ENCODE measurements around the gene REV3L.
"Not testable (repeated sequence)": the region's sequence is repeated elsewhere in the genome, so short reads cannot be mapped to it uniquely, and the experiment has no call there.

The REV3L gene

GRCh38 chr6:111492499-111492898, 9.5 kb upstream of the REV3L start:
- DNase-seq (ENCODE audit: low spot score), result no peak

DNA sequence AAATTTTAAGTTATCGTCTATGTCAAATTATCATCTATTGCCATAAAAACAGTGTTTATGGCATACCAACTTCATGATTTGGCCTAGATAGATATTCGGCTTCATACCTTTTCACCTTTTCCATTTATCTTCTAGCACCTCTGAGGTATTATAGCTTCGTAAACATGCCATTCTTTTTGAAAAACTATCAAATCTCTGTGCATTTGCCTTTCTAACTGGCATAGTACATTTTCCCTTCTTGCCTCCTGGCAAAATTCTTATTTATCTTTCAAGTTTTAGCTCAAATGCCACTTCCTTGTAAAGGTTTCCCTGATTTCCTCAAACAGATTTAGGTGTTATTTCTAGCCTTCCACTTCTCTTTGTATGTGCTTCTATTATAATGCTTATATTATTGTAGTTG, 7.0 kb upstream of the REV3L start:
- no peak for DNase-seq (ENCODE audit: low spot score)

DNA sequence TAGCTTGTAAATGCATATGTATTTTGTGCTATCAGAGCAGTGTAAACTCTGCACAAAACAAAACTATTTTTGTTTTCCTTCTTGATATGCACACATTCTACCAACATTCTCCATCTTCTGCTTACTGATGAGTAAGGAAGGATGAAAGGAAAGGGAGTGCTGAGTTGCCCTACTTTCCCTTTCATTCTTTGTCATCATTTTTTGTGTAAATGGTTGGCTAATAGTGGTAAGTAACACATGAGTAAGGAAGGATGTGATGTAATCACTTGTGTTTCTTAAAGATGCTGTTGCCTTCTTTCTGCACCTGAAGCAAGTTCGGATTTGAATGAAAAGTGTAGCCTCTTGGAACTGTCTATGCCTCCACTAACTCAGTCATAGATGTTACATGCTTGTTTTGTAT, 4.6 kb upstream of the REV3L start:
- DNase-seq (ENCODE audit: low spot score), result peak; percentile 82

- DNase-seq (ENCODE audit: low spot score), result peak; percentile 22
These were observed 3.9 kb upstream of the REV3L start for GRCh38 chr6:111486921-111487320.

- DNase-seq (ENCODE audit: low spot score), result no peak
These were observed 3.5 kb upstream of the REV3L start for GRCh38 chr6:111486475-111486874.

DNA sequence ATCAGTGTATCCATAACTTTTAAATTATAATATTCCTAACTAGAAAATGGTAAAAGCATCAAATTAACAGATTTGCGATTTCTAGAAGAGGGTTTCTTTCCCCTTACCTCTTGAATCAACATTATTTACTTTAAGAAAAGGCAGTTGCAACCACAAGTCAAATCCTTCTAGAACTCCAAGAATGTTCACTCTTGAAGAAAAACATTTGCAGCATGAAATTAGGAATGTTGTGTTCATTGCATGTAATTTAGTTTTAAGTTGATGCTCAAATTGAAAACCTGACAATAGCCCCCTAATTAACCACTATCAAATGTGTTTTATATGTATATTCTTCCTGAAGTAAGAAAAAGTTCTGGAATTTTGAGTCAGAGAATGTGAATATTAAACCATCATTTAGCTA, 2.3 kb upstream of the REV3L start:
- no peak for DNase-seq (ENCODE audit: low spot score)

- DNase-seq (ENCODE audit: low spot score), result peak; percentile 43
These were observed 1.6 kb upstream of the REV3L start for GRCh38 chr6:111484633-111484930.

- peak; percentile 95 for DNase-seq (ENCODE audit: low spot score)
These were observed 966 bp upstream of the REV3L start for GRCh38 chr6:111483736-111484632.

GRCh38 chr6:111482188-111482958, 645 bp downstream of the REV3L start:
- DNase-seq (ENCODE audit: low spot score), result peak; percentile 54

DNA sequence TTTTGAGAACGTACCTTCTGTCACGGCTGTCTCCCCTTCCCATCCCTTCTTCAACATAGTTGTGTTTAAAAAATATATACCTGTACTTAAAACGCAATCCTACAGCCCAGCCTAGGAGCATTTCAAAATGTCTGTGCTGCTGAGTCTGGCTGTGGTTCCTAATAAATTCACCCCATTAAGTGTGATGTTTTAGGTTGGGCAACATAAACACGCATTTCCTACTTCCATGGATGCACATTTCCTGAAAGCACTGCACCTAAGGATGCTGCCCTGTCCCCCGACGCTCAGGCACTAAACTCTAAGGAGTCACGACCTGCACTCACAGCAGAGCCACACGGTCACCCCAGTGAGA, 1.2 kb downstream of the REV3L start:
- DNase-seq (ENCODE audit: low spot score), result no peak

DNA sequence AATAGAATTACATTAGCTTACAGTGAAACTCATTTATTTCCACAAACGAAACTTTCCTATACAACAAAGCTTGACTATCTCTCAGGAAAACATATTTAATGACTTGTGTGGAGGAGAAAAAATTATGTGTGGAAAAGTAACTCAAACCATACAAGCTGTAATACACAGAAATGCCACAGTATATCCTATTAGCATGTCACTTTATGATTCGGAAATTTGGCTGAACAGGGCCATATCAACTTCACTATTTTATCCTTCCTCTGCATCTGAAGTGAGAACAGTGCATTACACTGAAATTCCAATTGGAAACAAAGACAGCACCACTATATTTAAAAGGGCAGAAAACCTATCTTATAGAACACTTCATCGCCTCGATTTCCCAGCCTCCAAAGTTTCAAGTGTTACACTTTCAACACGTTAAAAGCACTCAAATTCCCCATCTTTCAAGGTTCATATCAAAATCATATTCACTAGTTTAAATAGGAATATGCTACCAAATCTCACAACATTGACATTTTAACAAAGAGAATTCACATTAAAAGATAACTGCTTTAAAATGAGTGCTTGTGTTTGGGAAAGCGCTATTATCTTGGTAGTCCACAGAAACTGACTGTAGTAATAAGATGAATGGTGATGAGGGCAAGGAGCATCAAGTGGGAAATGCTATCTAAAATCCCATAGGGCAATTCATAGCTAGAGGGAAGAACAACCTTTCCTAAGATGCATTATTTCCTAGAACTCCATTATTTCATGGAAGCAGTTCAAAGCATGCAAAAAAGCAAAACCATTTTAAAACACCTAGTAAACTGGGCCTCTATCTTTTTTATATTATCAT, 1.8 kb downstream of the REV3L start:
- DNase-seq (ENCODE audit: low spot score), result no peak

DNA sequence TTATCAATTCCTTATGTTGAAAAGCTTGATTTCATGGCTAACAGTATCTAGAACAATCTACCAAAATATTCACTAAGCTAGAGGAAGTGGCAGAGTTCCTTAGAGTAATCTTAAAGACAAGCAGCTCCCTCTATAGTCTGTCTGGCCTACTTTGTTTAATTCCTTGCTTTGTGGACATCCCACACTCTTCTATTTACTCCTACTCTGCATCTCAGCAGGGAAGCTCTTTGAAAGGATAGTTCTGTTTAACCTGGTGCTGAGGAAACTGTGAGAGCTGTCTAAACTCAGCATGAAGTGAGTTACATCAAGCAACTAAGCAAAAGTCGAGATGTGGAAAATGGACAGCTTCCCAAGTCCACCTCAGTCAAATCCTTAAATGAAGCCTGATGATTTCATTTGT, 4.3 kb downstream of the REV3L start:
- DNase-seq (ENCODE audit: low spot score), result peak; percentile 60

DNA sequence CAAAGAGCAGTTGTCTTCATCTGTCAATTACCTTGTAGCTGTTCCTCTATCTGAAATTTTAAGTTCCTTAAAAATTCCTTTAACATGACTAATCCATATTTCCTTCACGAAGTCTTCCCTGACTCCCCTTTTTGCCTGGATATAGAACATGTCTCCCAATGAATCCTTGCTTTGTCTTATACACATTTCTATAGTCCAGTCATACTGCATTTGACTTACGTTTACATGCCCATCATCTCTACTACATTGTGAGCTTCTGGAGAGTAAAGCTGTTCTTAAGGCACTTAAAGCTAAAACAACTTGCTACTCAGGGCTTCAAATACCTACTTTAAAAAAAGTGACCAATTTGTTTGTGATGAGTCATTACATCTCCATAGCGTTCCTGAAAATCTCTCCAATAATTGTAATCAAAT, 4.9 kb downstream of the REV3L start:
- DNase-seq (ENCODE audit: low spot score), result peak; percentile 76

GRCh38 chr6:111477481-111477938, 5.5 kb downstream of the REV3L start:
- DNase-seq (ENCODE audit: low spot score), result peak; percentile 66

DNA sequence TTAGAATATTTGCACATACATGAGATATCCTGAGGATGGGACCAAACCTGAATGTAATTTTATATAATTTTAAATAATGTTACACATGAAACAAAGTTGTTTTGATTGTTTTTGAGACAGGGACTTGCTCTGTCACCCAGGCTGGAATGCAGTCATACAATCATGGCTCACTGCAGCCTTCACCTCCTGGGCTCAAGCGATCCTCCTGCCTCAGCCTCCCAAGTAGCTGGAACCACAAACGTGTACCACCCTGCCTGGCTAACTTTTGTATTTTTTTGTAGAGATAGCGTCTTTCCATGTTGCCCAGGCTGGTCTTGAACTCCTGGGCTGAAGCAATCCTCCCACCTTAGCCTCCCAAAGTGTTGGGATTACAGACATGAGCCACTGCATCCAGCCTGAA, 7.0 kb downstream of the REV3L start:
- not testable (repeated sequence) for DNase-seq (ENCODE audit: low spot score)

- no peak for DNase-seq (ENCODE audit: low spot score)
These were observed 8.2 kb downstream of the REV3L start for GRCh38 chr6:111474771-111475170.

DNA sequence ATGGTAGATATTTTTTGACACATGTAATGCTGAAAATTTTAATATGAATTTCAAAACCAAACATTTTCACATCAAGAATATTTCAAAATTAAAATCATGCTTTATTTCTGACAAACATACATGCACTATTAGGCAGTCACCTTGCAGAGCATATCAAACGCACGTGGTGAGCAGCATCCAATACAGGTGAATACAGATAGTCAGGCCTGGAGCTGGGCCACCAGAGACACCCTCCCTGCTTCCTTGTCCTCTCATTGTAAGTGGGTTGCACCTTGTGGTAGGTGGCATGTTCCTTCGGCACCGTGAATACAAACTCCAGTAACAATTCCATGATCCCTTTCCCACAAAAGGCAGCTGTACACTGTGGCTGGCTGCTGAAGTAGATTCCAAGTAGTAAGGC, 8.9 kb downstream of the REV3L start:
- no peak for DNase-seq (ENCODE audit: low spot score)

GRCh38 chr6:111472933-111473435, 10.0 kb downstream of the REV3L start:
- no peak for DNase-seq (ENCODE audit: low spot score)

DNA sequence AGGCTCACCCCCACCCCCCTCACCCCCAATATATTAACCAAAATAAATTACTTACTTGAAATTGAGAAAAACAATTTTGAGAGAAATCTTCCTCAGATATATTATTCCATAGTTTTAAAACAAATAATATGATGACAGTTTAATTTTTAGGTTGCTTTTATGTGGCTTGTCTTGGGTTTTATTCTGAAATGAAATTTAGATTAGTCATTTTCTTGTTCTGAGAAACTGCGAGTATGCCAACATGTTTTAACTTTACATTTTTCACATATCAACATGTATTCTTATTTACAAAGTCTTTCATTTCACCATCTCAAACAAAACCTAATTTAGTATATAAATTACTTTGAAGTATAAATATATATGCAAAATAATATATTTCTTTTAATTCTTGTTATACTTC, 11.1 kb downstream of the REV3L start:
- no peak for DNase-seq (ENCODE audit: low spot score)

GRCh38 chr6:111471533-111471932, 11.5 kb downstream of the REV3L start:
- no peak for DNase-seq (ENCODE audit: low spot score)

- DNase-seq (ENCODE audit: low spot score), result no peak
These were observed 12.0 kb downstream of the REV3L start for GRCh38 chr6:111470991-111471390.

DNA sequence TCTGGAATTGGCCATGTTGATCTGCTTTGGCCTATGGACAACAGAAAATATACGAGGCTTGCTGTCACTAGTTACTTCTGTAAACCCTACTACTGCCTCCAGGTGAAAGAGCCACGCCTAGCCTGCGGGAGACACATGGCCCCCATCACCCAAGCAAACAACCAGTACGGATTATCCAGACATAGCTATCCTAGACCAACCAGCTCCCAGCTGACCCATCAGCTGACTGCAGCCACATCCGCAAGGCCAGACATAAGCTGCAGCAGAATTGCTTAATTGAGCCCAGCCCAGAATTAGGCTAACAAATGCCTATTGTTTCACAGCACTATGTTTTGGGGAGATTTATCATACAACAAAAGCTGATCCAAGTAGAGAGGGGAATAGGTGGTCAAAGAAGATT, 13.5 kb downstream of the REV3L start:
- no peak for DNase-seq (ENCODE audit: low spot score)

Data from kidney tubule cell (primary cell).